Measurements from ENCODE around the gene LBR.
A peak's percentile ranks its signal among the peaks of the same experiment; 100 is the strongest.

DNA sequence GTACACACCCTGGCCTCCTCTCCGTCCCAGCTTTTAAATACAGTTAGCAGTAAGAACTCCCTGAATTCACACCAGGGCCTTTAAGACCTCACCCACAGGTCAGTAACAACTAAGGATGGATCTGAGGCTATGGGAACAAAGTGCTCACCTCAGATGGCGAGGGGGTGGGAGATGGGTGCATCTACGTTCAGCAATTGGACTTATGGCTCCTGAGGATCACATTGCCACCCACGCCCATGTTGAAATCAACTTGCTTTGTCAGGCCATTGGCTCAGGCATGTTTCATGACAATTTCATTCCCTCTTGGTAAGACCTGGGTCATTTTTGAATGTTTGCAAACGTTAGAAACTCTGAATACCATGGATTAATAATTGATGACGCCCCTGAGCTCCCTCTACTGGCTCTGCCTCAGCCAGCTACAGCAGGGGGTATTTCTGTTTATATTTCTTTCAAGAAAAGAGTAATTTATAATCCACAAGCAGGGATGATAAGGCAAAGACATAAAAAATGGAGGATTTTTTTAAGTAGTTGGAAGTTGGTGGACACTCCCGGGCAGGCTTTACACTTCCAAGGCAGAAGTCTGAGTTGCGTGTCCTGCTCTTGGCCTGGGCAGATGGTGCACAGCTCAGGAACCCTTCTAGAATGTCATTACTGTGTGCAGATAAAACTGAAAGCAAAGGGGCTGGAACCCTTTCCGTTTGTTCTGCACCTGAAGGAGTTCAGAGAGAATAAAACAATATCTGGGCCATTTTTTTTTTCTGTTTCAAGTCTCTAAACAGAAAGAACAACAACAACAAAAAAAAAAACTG is 13.7 kb upstream of the LBR start:
- no peak for TF ChIP-seq EZH2 (IDR thresholded peaks at IDR 0.05; ENCODE audit: borderline replicate concordance)
- TF ChIP-seq, protein P1, sequence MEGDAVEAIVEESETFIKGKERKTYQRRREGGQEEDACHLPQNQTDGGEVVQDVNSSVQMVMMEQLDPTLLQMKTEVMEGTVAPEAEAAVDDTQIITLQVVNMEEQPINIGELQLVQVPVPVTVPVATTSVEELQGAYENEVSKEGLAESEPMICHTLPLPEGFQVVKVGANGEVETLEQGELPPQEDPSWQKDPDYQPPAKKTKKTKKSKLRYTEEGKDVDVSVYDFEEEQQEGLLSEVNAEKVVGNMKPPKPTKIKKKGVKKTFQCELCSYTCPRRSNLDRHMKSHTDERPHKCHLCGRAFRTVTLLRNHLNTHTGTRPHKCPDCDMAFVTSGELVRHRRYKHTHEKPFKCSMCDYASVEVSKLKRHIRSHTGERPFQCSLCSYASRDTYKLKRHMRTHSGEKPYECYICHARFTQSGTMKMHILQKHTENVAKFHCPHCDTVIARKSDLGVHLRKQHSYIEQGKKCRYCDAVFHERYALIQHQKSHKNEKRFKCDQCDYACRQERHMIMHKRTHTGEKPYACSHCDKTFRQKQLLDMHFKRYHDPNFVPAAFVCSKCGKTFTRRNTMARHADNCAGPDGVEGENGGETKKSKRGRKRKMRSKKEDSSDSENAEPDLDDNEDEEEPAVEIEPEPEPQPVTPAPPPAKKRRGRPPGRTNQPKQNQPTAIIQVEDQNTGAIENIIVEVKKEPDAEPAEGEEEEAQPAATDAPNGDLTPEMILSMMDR (IDR thresholded peaks at IDR 0.05; ENCODE audit: poor library complexity) = peak; percentile 34

All from hepatocyte (in vitro differentiated cells).